PC-3 (cell line): ENCODE results near the gene POLR3G. TPM values are rescaled to one million over a fixed set of nuclear protein-coding genes. Genes with fewer than 3 reads are reported as not detected.

Experiments
- ATAC-seq: fragments of 200-7000 bp; cut with Tn5 transposase; 2 replicates; pipeline ENCODE4 v1.9.1; 2020; ENCODE audit warnings: mild to moderate bottlenecking, moderate library complexity
- BruUV-seq: library from RNA; stranded (reverse); fragments of 400-500 nt; replicated peaks from 2 replicates; lab custom pipeline; 2021; lab: Mats Ljungman, UMichigan
- CTCF ChIA-PET: fragments of 300-600 bp; sonication (Branson Sonifier 250); formaldehyde crosslinking; loops from one replicate; lab custom pipeline; 2022; ENCODE audit warnings: antibody characterized with exemption; lab: Charles Lee
- POLR2A ChIA-PET: fragments of 300-600 bp; sonication (Branson Sonifier 250); formaldehyde crosslinking; loops from one replicate; lab custom pipeline; 2022; ENCODE audit warnings: antibody characterized with exemption; ENCODE audit not compliant: unreplicated experiment; lab: Charles Lee
- DNase-seq: peaks from one replicate; pipeline ENCODE4 v3.0.0-alpha.2; 2015
- H2AFZ ChIP-seq: fragments of 300-600 bp; sonication (generic); 2 replicates; pipeline ENCODE4 v1.6.0; 2016; ENCODE audit warnings: antibody characterized with exemption, low read length
- H3F3A ChIP-seq: fragments of 300-600 bp; sonication (generic); one replicate; pipeline ENCODE4 v1.6.0; 2017; ENCODE audit warnings: antibody characterized with exemption, low read length, control low read depth, mild to moderate bottlenecking; ENCODE audit not compliant: unreplicated experiment
- H3K27ac ChIP-seq: fragments of 300-600 bp; sonication (generic); 2 replicates; pipeline ENCODE4 v1.5.1; 2016; ENCODE audit warnings: mild to moderate bottlenecking, low read length
- H3K27me3 ChIP-seq: fragments of 300-600 bp; sonication (generic); 2 replicates; pipeline ENCODE4 v1.6.1; 2016; ENCODE audit warnings: low read length, mixed read lengths
- H3K36me3 ChIP-seq: fragments of 300-600 bp; sonication (generic); 2 replicates; pipeline ENCODE4 v1.6.1; 2016; ENCODE audit warnings: low read depth, mixed run types, low read length, mixed read lengths
- H3K4me1 ChIP-seq: fragments of 300-600 bp; sonication (generic); 2 replicates; pipeline ENCODE4 v1.5.1; 2016; ENCODE audit warnings: low read length; ENCODE audit not compliant: insufficient read depth
- H3K4me2 ChIP-seq: fragments of 300-600 bp; sonication (generic); 2 replicates; pipeline ENCODE4 v1.6.0; 2016; ENCODE audit warnings: low read length
- H3K4me3 ChIP-seq: fragments of 300-600 bp; sonication (generic); 2 replicates; pipeline ENCODE4 v1.5.1; 2016; ENCODE audit warnings: mild to moderate bottlenecking, low read length, mixed read lengths
- H3K79me2 ChIP-seq: fragments of 300-600 bp; sonication (generic); 2 replicates; pipeline ENCODE4 v1.6.1; 2017; ENCODE audit warnings: low read length, mixed read lengths
- H3K9ac ChIP-seq: fragments of 300-600 bp; sonication (generic); 2 replicates; pipeline ENCODE4 v1.6.0; 2016; ENCODE audit warnings: mild to moderate bottlenecking, low read length
- H3K9me2 ChIP-seq: fragments of 300-600 bp; sonication (generic); replicated peaks from 2 replicates; pipeline ENCODE4 v1.6.1; 2016; ENCODE audit warnings: mixed run types, low read length, mixed read lengths
- H3K9me3 ChIP-seq: fragments of 300-600 bp; sonication (generic); 2 replicates; pipeline ENCODE4 v1.6.1; 2016; ENCODE audit warnings: low read length, mixed read lengths
- H4K20me1 ChIP-seq: fragments of 300-600 bp; sonication (generic); 2 replicates; pipeline ENCODE4 v1.6.1; 2016; ENCODE audit warnings: low read length, mixed read lengths
- EZH2 ChIP-seq: fragments of 300-600 bp; sonication (generic); IDR thresholded peaks from one replicate; pipeline ENCODE4 v1.6.1; 2017; ENCODE audit warnings: antibody characterized with exemption, mild to moderate bottlenecking, low read length; ENCODE audit not compliant: unreplicated experiment
- EZH2phosphoT487 ChIP-seq: fragments of 300-600 bp; sonication (generic); IDR thresholded peaks from 2 replicates; pipeline ENCODE4 v1.6.1; 2018; ENCODE audit warnings: mild to moderate bottlenecking, antibody characterized with exemption, low read length, borderline replicate concordance
- intact Hi-C: fragments of 100-400 bp; cut with micrococcal nuclease; formaldehyde crosslinking; loops from 2 replicates; pipeline ENCODE4 v1.9.0; 2023
- total RNA-seq: library from RNA; depleted of rRNA; stranded (reverse); fragments of >200 nt; gene quantifications from 2 replicates; pipeline ENCODE4 v1.2.3, GENCODE V29; 2014
- TF ChIP-seq, protein P1 (sequence below): fragments of 300-600 bp; sonication (generic); conservative IDR thresholded peaks from 2 replicates; pipeline ENCODE4 v1.5.1; 2017; ENCODE audit warnings: antibody characterized with exemption, low read depth, mild to moderate bottlenecking, low read length

The POLR3G gene
- total RNA-seq, 1 experiment from 2014 or later = 42.2 TPM

DNA sequence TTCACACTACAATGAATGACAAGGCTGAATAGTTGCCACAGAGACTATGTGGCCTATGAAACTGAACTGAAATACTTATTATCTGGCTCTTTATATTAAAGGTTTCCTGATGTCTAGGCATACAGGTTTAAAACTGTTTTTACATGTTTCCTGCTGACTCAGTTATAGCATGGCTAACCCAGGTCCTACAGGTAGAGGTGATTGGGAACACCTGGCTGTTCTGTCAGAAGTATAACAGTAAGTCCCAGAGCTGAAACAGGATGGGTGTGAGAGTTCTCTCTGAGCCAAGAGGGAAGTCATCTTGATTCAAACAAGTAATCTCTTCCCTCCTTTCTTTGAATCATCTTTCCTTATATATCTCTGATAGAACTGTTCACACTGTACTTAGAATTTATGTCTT lies 79.0 kb downstream of the POLR3G start:
- Histone ChIP-seq H3K27ac (no peak overlapping the region), H3K9me3 (no peaks in the 10 kb centered on the region), H3K9me2 (no peaks in the 10 kb centered on the region), H3K79me2 (no peaks in the 10 kb centered on the region), H3K4me2 (no peak overlapping the region), H3K36me3 (no peaks in the 10 kb centered on the region), H4K20me1 (no peaks in the 10 kb centered on the region), H3F3A (no peaks in the 10 kb centered on the region), H2AFZ (no peak overlapping the region), H3K4me1 (peaks cover 19% of the 10 kb centered on the region), H3K4me3 (no peak overlapping the region), H3K9ac (no peak overlapping the region), H3K27me3 (no peaks in the 10 kb centered on the region)
- intact Hi-C loops = no loop called here
- no TSS peak for BruUV-seq
- ATAC-seq (no peak), DNase-seq (no peak)
- ChIA-PET POLR2A (no interaction called here), CTCF (no interaction called here)
- TF ChIP-seq EZH2 (no peak), EZH2phosphoT487 (no peak)
- TF ChIP-seq, protein P1, sequence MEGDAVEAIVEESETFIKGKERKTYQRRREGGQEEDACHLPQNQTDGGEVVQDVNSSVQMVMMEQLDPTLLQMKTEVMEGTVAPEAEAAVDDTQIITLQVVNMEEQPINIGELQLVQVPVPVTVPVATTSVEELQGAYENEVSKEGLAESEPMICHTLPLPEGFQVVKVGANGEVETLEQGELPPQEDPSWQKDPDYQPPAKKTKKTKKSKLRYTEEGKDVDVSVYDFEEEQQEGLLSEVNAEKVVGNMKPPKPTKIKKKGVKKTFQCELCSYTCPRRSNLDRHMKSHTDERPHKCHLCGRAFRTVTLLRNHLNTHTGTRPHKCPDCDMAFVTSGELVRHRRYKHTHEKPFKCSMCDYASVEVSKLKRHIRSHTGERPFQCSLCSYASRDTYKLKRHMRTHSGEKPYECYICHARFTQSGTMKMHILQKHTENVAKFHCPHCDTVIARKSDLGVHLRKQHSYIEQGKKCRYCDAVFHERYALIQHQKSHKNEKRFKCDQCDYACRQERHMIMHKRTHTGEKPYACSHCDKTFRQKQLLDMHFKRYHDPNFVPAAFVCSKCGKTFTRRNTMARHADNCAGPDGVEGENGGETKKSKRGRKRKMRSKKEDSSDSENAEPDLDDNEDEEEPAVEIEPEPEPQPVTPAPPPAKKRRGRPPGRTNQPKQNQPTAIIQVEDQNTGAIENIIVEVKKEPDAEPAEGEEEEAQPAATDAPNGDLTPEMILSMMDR = no peak

DNA sequence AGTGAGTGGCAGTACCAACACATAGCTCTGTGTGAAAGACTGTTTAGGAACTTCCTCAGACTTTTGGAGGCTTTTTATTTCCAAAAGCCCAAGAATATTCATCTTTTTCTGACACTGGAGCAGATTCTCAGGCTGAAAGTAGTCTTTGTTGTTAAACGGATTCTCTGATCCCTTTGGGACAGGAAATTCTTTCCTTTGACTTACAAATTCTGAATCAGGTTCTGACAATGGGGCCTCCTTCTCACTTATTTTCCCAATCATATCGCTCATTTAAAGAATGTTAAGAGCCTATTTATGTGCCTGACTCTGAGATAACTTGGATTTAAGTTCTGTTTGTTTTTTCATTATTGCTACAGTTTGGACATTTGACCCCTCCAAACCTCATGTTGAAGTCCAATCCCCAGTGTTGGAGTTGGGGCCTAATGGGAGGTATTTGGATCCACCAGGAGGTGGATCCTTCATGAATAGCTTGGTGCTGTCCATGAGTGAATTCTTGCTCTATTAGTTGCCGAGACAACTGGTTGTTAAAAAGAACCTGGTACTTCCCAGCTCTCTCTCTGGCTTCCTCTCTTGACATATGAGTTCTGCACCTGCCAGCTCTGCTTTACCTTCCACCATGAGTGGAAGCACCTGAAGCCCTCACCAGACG lies 79.8 kb downstream of the POLR3G start:
- no peaks in the 10 kb centered on the region for H3K36me3 ChIP-seq
- TF ChIP-seq, protein P1 = no peak
- TF ChIP-seq EZH2 (no peak), EZH2phosphoT487 (no peak)
- H3K4me1 ChIP-seq = peaks cover 14% of the 10 kb centered on the region
- intact Hi-C loops = no loop called here
- H3K27me3 ChIP-seq = no peaks in the 10 kb centered on the region
- ChIA-PET POLR2A (no interaction called here), CTCF (no interaction called here)
- H3K9me3 ChIP-seq = no peaks in the 10 kb centered on the region
- DNase-seq (no peak), ATAC-seq (no peak)
- peaks cover 2% of the 10 kb centered on the region for H3K79me2 ChIP-seq
- H3F3A ChIP-seq = no peaks in the 10 kb centered on the region
- H4K20me1 ChIP-seq = no peaks in the 10 kb centered on the region
- no peak overlapping the region for H3K4me3 ChIP-seq
- H3K9ac ChIP-seq = no peak overlapping the region
- no peaks in the 10 kb centered on the region for H3K9me2 ChIP-seq
- no peak overlapping the region for H3K4me2 ChIP-seq
- no peak overlapping the region for H3K27ac ChIP-seq
- no TSS peak for BruUV-seq
- H2AFZ ChIP-seq = no peak overlapping the region

DNA sequence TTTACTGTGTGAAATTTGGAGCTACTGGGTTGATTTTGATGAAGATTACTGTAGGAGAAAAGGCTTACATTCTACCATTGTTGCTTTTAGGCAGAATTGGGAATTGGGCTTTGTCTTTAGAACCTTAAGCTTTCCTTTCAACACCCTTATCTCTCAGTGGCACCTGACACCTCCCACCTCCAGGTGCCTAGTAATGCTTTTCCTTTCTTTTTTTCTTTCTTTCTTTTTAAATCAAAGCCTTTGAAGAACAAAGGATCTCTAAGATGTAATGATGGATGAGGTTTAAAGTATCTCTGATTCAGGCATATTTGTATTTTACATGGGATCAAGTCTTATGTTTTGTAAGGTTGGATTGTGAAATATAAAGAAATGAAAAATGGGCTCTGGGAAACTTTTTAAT lies 81.0 kb downstream of the POLR3G start:
- H3K9me3 ChIP-seq = no peaks in the 10 kb centered on the region
- ChIA-PET CTCF (no interaction called here), POLR2A (no interaction called here)
- H3K27ac ChIP-seq = no peak overlapping the region
- DNase-seq = no peak
- TF ChIP-seq EZH2 = no peak
- TF ChIP-seq, protein P1 = no peak
- no peak for TF ChIP-seq EZH2phosphoT487
- H4K20me1 ChIP-seq = no peaks in the 10 kb centered on the region
- intact Hi-C loops = no loop called here
- H3K27me3 ChIP-seq = no peaks in the 10 kb centered on the region
- BruUV-seq = no TSS peak
- H3K4me2 ChIP-seq = no peak overlapping the region
- H3K36me3 ChIP-seq = no peaks in the 10 kb centered on the region
- H3K79me2 ChIP-seq = peaks cover 12% of the 10 kb centered on the region
- H3K4me3 ChIP-seq = no peak overlapping the region
- H3K9me2 ChIP-seq = no peaks in the 10 kb centered on the region
- H3F3A ChIP-seq = no peaks in the 10 kb centered on the region
- peaks cover 25% of the 10 kb centered on the region for H3K4me1 ChIP-seq
- H3K9ac ChIP-seq = no peak overlapping the region
- H2AFZ ChIP-seq = no peak overlapping the region
- no peak for ATAC-seq
